IPS-NIHi11 (cell line): ENCODE measurements around the gene TM2D3.

Source experiments
- DNase-seq: peaks from one replicate; pipeline ENCODE4 v3.0.0; 2012; ENCODE audit warnings: mixed read lengths, low spot score

TM2D3 gene, protein sequence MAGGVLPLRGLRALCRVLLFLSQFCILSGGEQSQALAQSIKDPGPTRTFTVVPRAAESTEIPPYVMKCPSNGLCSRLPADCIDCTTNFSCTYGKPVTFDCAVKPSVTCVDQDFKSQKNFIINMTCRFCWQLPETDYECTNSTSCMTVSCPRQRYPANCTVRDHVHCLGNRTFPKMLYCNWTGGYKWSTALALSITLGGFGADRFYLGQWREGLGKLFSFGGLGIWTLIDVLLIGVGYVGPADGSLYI

DNA sequence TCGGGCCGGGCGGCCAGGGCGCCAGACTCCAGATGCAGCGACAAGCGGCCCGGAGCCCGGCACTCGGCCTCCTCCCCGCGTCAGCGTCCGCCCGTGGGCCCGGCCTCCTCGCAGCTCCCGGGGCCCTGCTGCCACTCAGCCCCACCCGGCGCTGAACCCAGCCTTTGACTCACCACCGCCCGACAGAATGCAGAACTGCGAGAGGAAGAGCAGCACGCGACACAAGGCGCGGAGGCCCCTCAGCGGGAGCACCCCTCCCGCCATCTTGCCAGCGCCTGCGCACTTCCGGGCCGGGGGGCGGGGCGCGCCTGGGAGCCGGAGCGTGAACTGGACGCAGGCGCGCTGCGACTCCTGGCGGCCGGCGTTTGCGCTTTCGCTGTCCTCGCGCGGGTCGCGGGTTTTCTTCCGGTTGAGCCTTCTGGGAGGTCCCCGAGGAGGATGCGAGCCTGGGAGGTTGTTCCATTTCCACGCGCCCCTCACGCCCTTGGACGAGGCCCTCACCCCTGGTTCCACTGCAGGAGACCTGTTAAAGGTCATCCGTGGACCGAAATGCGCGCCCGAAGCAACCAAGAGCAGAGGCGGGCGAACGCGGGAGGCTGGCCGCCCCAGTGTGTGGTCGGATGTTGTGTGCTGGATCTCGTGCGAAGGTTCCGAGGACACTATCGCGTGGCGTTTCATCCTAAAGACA, at the start of gene TM2D3:
Gene TM2D3, minus strand, starts transcription at position 284 of the 688 bp plus-strand sequence. Its CDS starts 20 bp downstream, at position 264.
- DNase-seq = peak; percentile 96

DNA sequence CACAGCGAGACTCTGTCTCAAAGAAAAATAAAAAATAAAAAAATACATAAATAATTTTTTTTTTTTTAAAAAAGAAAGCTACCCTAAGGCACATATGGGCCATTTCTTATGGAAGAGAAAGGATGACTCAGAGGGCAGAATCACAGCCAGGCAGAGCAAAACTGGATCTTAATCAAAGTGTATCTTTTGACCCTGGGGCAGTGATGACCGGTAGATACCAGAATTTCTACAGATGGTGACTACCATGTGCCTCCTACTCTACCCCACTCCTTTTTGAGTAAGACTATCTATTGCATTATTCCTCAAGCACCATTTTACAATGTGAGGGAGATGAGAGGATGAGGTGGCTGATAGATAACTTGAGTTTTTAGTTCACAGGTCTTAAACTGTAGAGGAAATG, 46.1 kb upstream of the TM2D3 start:
- DNase-seq = no peak

GRCh38 chr15:101697488-101697887, 45.3 kb upstream of the TM2D3 start:
- DNase-seq = no peak

DNA sequence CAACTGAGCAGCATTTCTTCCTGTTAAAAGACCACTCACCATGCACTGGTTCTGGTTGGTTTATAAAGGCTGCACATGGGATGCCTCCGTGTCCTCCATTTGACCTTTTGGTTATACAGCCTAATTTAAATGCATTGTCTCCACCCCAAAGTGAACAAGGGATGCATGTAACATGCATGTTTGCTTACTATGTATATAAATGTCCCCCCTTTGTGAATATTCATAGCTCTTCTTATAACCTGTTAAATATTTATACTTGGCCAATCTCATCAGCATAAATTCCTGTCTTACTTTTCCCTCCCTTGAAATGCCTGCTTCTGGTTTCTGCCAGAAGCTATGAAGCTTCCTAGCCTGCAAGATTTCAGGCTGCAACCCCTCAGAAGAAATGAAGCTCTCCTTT, 44.6 kb upstream of the TM2D3 start:
- DNase-seq = no peak

DNA sequence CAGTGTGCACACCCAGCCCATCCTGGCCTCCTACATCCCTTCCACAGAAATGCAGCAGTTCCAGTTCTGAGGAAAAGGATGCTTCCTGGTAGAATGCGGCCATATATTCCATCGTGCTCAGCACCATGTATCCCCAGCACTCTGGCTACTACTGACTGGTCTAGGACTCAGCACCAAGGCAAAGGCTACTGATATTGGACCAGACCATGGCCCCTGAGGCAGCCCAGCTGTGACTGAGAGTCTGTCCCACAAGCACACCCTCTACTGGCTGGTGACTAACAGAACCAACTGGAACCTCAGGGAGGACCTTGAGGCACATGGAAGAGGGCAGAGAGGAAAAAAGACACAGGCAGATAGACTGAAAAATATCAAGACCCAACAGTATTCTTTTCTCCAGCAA, 42.1 kb upstream of the TM2D3 start:
- peak; percentile 27 for DNase-seq

- DNase-seq = no peak
Measured at GRCh38 chr15:101692801-101693598, 40.8 kb upstream of the TM2D3 start.

DNA sequence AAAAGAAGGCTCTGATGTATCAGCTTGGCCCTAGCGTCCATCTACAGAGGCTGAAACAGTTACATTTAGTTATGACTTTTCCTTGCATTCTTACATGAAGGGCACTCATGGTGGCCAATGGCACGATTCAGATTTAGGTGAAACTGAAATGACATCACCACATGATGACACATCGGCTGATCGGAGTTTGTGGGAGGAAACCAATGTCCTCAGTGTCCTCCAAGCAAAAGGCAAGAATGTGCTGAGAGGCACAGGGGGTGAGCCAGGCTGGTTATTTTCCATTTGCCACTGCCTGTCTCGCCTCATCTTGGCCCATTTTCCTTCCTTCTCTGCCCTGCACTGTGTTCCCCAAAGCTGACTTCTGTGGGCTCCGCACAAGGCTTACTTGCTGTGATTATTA, 37.7 kb upstream of the TM2D3 start:
- DNase-seq = no peak

- no peak for DNase-seq
Measured at GRCh38 chr15:101686718-101687117, 34.5 kb upstream of the TM2D3 start.

DNA sequence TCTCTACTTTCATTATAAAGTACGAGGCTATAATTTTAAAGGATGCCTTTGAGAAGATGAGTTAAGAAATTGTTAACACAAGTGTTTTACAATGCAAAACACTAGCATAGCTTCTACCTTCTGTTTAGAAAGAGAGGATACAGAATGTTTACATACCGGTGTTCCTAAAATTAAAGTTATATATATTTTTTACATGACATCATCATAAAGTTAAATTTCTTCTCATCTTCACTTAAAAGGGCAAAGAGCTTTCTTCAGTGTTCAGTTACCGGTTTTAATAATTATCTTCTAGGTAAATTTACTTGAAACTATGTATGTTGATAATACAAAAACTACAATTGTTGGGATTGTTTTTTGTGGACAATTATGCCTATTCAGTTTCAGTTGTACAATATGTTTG, 32.7 kb upstream of the TM2D3 start:
- no peak for DNase-seq

GRCh38 chr15:101684384-101684783, 32.2 kb upstream of the TM2D3 start:
- DNase-seq = no peak

- DNase-seq = no peak
Measured at GRCh38 chr15:101679806-101680205, 27.6 kb upstream of the TM2D3 start.

- no peak for DNase-seq
Measured at GRCh38 chr15:101676921-101677329, 24.7 kb upstream of the TM2D3 start.

DNA sequence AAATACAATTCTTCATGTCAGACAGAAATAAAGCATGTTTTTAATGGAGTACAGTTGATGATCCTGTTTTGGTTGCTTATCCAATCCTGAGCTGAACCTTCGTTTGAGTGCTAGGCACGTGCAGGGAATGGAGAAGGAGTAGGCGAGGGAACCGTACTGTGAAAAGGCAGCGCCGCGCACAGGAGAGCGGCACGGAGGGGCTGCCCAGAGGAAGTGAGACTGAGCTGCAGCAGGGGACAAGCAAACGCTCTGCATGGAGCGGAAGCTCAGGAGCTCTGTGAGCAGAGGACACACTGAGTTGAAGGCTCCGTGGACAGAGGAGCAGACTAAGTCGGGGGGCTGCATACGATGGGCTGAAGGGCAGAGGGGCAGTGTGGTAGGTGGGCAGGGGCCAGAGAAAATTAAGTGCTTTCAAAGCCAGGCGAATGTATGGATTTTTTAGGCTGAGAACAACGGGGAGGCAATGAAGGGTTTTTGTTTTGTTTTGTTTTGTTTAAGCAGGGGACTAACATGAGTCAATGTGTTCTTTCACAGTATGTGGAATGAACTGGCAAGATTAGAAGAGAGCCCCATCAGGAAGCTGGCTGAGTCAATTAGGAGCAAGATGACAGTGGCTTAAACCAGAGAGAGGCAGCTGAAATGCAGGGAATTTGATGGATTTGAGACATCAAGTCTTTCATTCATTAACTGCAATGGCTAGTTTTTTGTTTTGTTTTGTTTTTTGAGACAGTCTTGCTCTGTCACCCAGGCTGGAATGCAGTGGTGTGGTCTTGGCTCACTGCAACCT, 23.8 kb upstream of the TM2D3 start:
- DNase-seq = peak; percentile 16

DNA sequence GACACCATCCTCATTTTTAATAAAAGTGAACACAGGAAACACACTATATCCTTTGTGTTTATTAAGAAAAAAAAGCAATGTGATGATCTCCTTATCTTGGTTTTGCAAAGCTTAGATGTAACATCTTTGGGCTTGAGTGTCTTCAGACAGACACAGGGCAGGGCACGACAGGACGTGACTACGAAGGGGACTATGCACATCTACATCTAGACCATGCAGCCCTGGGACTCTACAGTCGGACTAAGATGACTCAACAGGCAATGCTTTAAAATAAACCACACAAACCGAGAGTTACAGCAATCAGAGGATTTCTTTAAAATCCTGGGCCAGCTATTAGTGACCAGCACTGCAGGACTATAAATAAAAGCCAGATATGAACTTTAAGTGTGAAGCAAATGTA, 22.8 kb upstream of the TM2D3 start:
- no peak for DNase-seq

DNA sequence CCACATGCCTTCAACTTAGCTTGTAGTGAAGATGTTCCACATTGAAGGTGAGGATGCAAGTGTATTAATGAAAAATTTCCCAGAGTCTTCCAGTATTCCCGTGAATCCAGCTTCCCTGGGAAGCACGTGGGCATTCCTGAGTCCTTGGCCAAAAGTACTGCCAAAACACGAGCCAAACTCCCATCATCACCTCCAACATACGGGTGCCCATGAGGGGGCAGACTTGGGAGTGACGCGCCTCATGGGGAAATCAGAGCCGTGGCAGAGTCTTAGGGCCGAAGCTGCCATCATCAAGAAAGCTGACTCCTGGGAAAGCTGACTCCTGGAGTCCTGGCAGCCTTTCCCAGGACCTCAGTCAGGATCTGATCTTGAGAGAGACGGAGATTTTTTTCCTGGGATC, 20.1 kb upstream of the TM2D3 start:
- peak; percentile 29 for DNase-seq

- DNase-seq = no peak
Measured at GRCh38 chr15:101669744-101670143, 17.6 kb upstream of the TM2D3 start.

DNA sequence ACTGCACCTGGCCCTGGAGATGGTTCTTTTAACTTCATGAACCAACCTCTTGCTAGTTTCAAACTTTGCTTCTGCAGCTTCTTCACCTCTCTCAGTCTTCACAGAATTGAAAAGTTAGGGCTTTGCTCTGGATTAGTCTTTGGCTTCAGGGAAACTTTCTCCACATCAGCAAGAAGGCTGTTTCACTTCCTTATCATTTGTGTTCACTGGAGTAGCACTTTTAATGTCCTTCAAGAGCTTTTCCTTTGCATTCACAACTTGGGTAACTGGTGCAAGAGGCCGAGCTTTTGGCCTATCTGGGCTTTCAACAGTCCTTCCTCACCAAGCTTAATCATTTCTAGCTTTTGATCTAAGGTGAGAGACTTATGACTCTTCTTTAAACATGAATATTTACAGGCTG, 15.7 kb upstream of the TM2D3 start:
- DNase-seq = no peak

GRCh38 chr15:101664303-101664913, 12.2 kb upstream of the TM2D3 start:
- DNase-seq = peak; percentile 15

DNA sequence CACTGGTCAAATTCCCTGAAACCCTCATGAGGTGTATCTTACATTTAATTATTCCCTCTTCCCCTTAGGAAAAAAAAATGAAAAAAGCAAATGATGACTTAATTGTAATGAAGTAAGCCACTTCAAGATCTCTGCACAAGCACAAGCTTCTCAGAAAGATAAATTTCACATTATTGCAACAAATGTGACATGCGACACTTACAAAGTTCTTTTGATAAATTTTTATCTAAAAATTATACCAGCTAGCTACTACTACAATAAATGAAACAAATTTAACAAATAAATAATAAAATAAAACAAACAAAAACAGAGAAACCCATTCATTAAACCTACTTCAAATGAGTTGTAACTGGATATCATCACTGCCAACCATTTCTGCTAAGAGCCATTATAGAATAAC, 10.0 kb upstream of the TM2D3 start:
- no peak for DNase-seq

- no peak for DNase-seq
Measured at GRCh38 chr15:101660005-101660404, 7.8 kb upstream of the TM2D3 start.

DNA sequence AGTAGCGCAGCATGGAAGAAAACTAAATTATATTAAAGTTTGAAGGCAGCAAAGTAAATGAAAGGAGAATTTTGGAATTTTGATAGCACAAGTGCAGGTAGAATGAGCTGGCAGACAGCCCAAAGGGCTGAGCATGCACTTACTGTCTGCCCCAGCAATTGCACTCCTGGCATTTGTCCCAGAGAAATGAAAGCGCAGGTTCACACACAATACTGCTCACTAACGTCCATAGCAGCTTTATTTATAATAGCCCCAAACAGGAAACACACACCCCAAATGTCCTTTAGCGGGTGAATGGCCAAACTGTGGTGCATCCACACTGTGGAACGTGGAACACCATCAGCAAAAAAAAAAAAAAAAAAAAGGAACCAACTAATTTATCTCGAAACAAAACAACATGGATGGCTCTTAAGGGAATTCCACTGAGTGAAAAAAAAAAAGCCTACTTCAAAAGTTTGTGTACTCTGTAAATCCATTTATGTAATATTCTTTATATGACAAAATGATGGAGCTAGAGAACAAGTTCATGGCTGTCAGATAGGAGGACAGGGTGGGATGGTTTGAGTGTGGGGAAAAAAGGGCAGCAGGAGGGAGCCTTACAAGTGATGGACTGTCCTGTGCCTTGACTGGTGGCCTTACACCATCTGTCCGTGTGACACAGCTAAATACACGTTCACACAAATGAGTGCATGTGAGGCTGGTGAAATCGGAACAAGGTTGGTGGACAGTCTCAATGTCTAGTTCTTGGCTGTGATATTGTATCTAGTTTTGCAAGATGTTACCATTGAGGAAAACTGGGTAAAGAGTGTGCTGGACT, 6.0 kb upstream of the TM2D3 start:
- DNase-seq = no peak
